ENCODE measurements around the gene MACROH2A1. TPM values are rescaled to one million over a fixed set of nuclear protein-coding genes. Genes with fewer than 3 reads are reported as not detected.

MACROH2A1 gene
- 92.7 and 102 TPM in 2 replicates for total RNA-seq

DNA sequence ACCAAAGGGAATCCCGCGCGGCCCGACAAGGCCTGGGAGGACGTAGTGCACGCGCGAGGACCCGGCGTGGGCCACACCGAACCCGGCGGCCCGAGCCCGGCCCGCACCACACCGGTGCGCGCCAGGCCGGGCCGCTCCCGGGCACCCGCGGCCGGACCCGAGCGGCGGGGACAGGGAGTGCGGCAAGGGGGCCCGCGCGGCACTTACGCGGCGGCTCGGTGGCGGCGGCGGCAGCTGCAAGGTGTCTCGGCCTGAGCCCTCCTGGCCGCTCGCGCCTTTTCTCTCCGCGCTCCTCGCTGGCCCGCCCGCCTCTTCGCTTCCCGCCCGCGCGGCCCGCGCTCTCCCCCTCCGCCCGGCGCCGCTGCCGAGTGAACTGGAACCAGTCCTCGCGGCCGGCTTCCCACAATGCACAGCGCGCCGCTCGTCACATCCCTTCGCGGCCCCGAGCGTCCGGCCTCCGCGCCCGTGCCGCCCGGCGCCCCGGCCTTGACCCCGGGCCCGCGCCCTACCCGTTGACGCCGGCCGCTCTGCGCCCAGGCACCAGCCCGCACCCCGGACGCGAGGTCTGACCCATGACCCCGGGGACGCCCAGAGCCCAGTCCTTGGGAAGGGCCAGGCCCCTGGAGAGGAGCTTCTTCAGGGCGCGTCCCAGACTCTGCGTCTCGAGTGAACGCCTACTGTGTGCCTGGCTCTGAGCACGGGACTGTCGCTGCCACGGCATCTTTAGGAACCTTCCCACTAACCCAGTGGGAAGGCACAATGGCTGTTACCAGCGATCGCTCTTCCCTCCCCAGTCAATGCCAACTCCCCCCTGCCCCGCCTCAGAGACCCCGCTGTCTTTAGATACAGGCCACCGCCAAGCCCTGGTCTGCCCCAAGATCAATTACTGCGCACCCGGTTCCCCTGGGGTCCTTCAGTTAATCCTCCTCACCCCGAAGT lies at the start of gene MACROH2A1:
Gene MACROH2A1, minus strand, starts transcription at position 377 of the 939 bp plus-strand sequence. CDS start 10,138 bp downstream, outside the sequence.

DNA sequence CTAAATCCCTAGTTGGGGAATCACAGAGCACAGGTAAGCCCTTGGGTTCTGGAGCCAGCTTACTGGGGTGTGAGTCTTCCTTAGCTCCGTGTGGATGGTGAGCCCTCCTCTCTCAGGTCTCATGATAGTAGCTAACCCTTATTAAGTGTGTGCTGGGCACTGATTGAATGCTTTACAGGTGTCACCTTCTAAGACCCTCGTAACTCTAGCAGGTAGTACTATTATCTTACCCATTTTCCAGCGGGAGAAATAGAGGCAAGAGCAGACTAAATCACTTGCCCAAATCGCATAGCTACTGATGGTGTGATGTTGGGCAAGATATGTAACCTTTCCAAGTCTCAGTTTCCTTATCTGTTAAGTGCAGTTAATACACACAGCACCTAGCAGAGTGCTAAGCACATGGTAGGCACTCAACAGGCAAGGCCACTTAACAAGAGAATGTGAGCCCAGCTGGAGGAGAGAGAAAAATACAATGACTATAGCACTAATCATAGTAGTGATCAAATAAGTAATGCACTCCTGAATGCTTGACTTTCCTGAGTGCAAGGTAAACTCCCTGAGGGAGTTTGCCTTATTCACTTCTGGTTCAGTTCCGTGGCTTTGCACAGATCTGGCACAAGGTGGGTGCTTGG lies 48.4 kb upstream of the MACROH2A1 start, which contains the start of gene DCANP1:
Gene DCANP1, minus strand, starts transcription at position 51 of the 632 bp plus-strand sequence. CDS start 240 bp downstream, outside the sequence.

Other genes with a start within 250 kb of the MACROH2A1 start
- gene DCANP1, start 48.1 kb upstream of the MACROH2A1 start, total RNA-seq: not detected in 2 replicates
- not detected in 2 replicates for gene TIFAB, start 53.1 kb upstream of the MACROH2A1 start, total RNA-seq
- gene NEUROG1, start 136.7 kb upstream of the MACROH2A1 start, total RNA-seq: not detected in 2 replicates
- gene CXCL14, start 179.8 kb upstream of the MACROH2A1 start, total RNA-seq: 0.64 TPM in 1 of 2 replicates, not detected in the other

Data from cardiac ventricle fibroblast (primary cell).